Neural cell (in vitro differentiated cells): ENCODE results near the gene TMEM232. TPM values are rescaled to one million over a fixed set of nuclear protein-coding genes. Genes with fewer than 3 reads are reported as not detected.

Experiments used
- H2AFZ ChIP-seq: fragments of 200-600, 300-800 bp; sonication (generic), shearing (Covaris generic); 2 replicates; pipeline ENCODE4 v1.6.0; 2014; ENCODE audit warnings: low read depth, mild to moderate bottlenecking, antibody characterized with exemption, low read length, moderate library complexity
- H3F3A ChIP-seq: fragments of 200-600 bp; shearing (Covaris generic); 2 replicates; pipeline ENCODE4 v1.6.1; 2016; ENCODE audit warnings: mild to moderate bottlenecking, moderate library complexity, mixed read lengths, antibody characterized with exemption, low read length; ENCODE audit not compliant: insufficient read depth, poor library complexity, severe bottlenecking
- H3K27ac ChIP-seq: fragments of 200-600, 300-800 bp; sonication (generic), shearing (Covaris generic); 2 replicates; pipeline ENCODE4 v1.5.1; 2014; ENCODE audit warnings: mild to moderate bottlenecking, low read length, moderate library complexity
- H3K27me3 ChIP-seq: fragments of 300-800, 200-600 bp; sonication (generic), shearing (Covaris generic); 2 replicates; pipeline ENCODE4 v1.6.0; 2014; ENCODE audit warnings: mild to moderate bottlenecking, low read depth, low read length, moderate library complexity; ENCODE audit not compliant: insufficient read depth
- H3K36me3 ChIP-seq: fragments of 300-800, 200-600 bp; sonication (generic), shearing (Covaris generic); 2 replicates; pipeline ENCODE4 v1.5.1; 2014; ENCODE audit warnings: mild to moderate bottlenecking, antibody characterized with exemption, low read length, moderate library complexity; ENCODE audit not compliant: insufficient read depth
- H3K4me2 ChIP-seq: fragments of 300-800, 200-600 bp; sonication (generic), shearing (Covaris generic); 2 replicates; pipeline ENCODE4 v1.6.0; 2014; ENCODE audit warnings: mild to moderate bottlenecking, low read length
- H3K4me3 ChIP-seq: fragments of 300-800, 200-600 bp; sonication (generic), shearing (Covaris generic); 2 replicates; pipeline ENCODE4 v1.5.1; 2014; ENCODE audit warnings: mild to moderate bottlenecking, low read length, moderate library complexity
- H3K79me2 ChIP-seq: fragments of 200-600 bp; shearing (Covaris generic); replicated peaks from 2 replicates; pipeline ENCODE4 v1.6.0; 2014; ENCODE audit warnings: mild to moderate bottlenecking, low read length, moderate library complexity; ENCODE audit not compliant: insufficient read depth
- H3K9ac ChIP-seq: fragments of 300-800, 200-600 bp; sonication (generic), shearing (Covaris generic); 2 replicates; pipeline ENCODE4 v1.6.1; 2016; ENCODE audit warnings: mild to moderate bottlenecking, low read length, mixed read lengths
- H3K9me2 ChIP-seq: fragments of 200-600 bp; shearing (Covaris generic); 2 replicates; pipeline ENCODE4 v1.6.1; 2016; ENCODE audit warnings: mild to moderate bottlenecking, low read length, mixed read lengths; ENCODE audit not compliant: insufficient read depth
- H3K9me3 ChIP-seq: fragments of 200-600, 300-800 bp; sonication (generic), shearing (Covaris generic); 2 replicates; pipeline ENCODE4 v1.6.1; 2016; ENCODE audit warnings: mild to moderate bottlenecking, mixed run types, low read length, moderate library complexity, mixed read lengths
- H4K20me1 ChIP-seq: fragments of 200-600 bp; shearing (Covaris generic); 2 replicates; pipeline ENCODE4 v1.6.1; 2016; ENCODE audit warnings: mild to moderate bottlenecking, mixed run types; ENCODE audit not compliant: insufficient read depth
- CTCF ChIP-seq: fragments of 450-650 bp; IDR thresholded peaks from 2 replicates; pipeline ENCODE4 v1.5.1; 2014; ENCODE audit warnings: antibody characterized with exemption, mild to moderate bottlenecking, moderate library complexity; ENCODE audit not compliant: poor library complexity, severe bottlenecking
- EP300 ChIP-seq: fragments of 450-650 bp; conservative IDR thresholded peaks from 2 replicates; pipeline ENCODE4 v1.6.1; 2014; ENCODE audit warnings: antibody characterized with exemption, mild to moderate bottlenecking, moderate library complexity; ENCODE audit not compliant: poor library complexity, severe bottlenecking
- EZH2 ChIP-seq: fragments of 200-600, 300-800 bp; shearing (Covaris generic), sonication (generic); IDR thresholded peaks from 2 replicates; pipeline ENCODE4 v1.6.1; 2014; ENCODE audit warnings: antibody characterized with exemption, low read length, borderline replicate concordance, mild to moderate bottlenecking; ENCODE audit not compliant: insufficient read depth, poor library complexity, severe bottlenecking
- MXI1 ChIP-seq: fragments of 450-650 bp; conservative IDR thresholded peaks from 2 replicates; pipeline ENCODE4 v1.6.1; 2014; ENCODE audit warnings: antibody characterized with exemption, mild to moderate bottlenecking; ENCODE audit not compliant: poor library complexity, severe bottlenecking
- POLR2AphosphoS5 ChIP-seq: IDR thresholded peaks from 2 replicates; pipeline ENCODE4 v1.6.1; 2012
- RAD21 ChIP-seq: fragments of 450-650 bp; conservative IDR thresholded peaks from 2 replicates; pipeline ENCODE4 v1.6.1; 2014; ENCODE audit warnings: antibody characterized with exemption, mild to moderate bottlenecking, moderate library complexity
- REST ChIP-seq: IDR thresholded peaks from 2 replicates; pipeline ENCODE4 v1.6.1; 2012; ENCODE audit warnings: borderline replicate concordance
- SMC3 ChIP-seq: fragments of 450-650 bp; conservative IDR thresholded peaks from 2 replicates; pipeline ENCODE4 v1.6.1; 2014; ENCODE audit warnings: antibody characterized with exemption, mild to moderate bottlenecking, moderate library complexity; ENCODE audit not compliant: poor library complexity
- TAF1 ChIP-seq: IDR thresholded peaks from 2 replicates; pipeline ENCODE4 v1.6.1; 2012; ENCODE audit warnings: low read depth
- polyA plus RNA-seq: library from polyadenylated mRNA; depleted of rRNA; stranded (reverse); fragments of >200 nt; gene quantifications from 2 replicates; pipeline ENCODE4 v1.2.3, GENCODE V29; 2014

Gene TMEM232
- polyA plus RNA-seq, 1 donor from 2014 or later: 7.4 TPM

- H3K4me2 ChIP-seq: no peak overlapping the region
- H3K79me2 ChIP-seq: no peaks in the 10 kb centered on the region
- no peak overlapping the region for H3K4me3 ChIP-seq
- H3F3A ChIP-seq: no peaks in the 10 kb centered on the region
- no peaks in the 10 kb centered on the region for H3K9me2 ChIP-seq
- TF ChIP-seq POLR2AphosphoS5 (no peak), TAF1 (no peak), SMC3 (no peak), MXI1 (no peak), EZH2 (no peak), RAD21 (no peak), EP300 (no peak), REST (no peak), CTCF (no peak)
- no peaks in the 10 kb centered on the region for H3K36me3 ChIP-seq
- no peaks in the 10 kb centered on the region for H3K27me3 ChIP-seq
- H3K9ac ChIP-seq: no peak overlapping the region
- no peak overlapping the region for H3K27ac ChIP-seq
- H4K20me1 ChIP-seq: no peaks in the 10 kb centered on the region
- H2AFZ ChIP-seq: no peak overlapping the region
- no peaks in the 10 kb centered on the region for H3K9me3 ChIP-seq
Measured at GRCh38 chr5:110439296-110439695, 287.2 kb downstream of the TMEM232 start.

- Histone ChIP-seq H3F3A (no peaks in the 10 kb centered on the region), H3K9me2 (no peaks in the 10 kb centered on the region), H3K36me3 (no peaks in the 10 kb centered on the region), H3K4me2 (no peak overlapping the region), H3K9me3 (no peaks in the 10 kb centered on the region), H4K20me1 (no peaks in the 10 kb centered on the region), H3K27me3 (no peaks in the 10 kb centered on the region), H2AFZ (no peak overlapping the region), H3K9ac (no peak overlapping the region), H3K27ac (no peak overlapping the region), H3K79me2 (no peaks in the 10 kb centered on the region), H3K4me3 (no peak overlapping the region)
- no peak for TF ChIP-seq REST
- no peak for TF ChIP-seq RAD21
Measured at GRCh38 chr5:110435207-110435606, 291.3 kb downstream of the TMEM232 start.
